ENCODE results near the gene ZNF500. TPM values are rescaled to one million over a fixed set of nuclear protein-coding genes. Genes with fewer than 3 reads are reported as not detected.

ZNF500 gene
- total and polyA plus RNA-seq, 2 experiments from 2014 or later, result 5.8 to 15.3 TPM

DNA sequence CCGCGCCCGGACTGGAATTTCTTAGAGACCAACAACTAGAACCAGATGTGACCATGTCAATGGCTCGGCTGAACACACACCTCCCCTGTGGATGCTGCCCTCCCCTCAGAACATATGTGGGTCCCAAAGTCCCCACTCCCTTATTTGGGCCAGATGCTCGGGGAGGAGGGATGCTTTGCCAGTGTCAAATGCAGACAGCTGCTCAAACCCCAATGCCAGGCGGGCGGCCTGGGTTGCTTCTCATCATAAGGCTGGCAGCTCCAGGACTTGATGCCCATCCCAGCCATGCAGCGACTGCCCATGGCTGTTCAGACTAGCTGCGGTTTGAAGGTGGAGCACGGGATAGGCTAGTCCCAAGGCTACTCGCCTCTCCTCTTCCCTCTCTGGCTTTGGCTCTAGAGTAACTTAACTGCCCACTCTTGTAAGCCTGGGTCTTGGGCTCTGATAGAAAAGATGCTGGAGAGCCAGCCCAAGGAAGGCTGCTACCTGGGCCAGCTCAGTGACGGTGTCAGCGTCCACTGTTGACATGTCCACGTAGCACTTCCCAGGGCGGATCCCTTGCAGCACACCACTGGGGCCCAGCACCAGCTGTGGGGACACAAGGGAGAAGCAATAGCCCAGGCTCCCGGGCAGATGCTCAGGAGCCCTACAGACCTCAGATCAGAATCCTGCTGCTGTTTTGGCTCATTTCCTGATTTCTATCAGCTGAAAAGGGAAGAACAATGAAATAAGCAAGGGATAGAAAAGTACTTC, 46.5 kb upstream of the ZNF500 start:
- no peaks in the 10 kb centered on the region for H3K9me2 ChIP-seq (ENCODE audit: insufficient read depth)
- no peak for TF ChIP-seq ZNF114 (CRISPR knock-in tag; IDR thresholded peaks at IDR 0.05)
- TF ChIP-seq, protein P1, sequence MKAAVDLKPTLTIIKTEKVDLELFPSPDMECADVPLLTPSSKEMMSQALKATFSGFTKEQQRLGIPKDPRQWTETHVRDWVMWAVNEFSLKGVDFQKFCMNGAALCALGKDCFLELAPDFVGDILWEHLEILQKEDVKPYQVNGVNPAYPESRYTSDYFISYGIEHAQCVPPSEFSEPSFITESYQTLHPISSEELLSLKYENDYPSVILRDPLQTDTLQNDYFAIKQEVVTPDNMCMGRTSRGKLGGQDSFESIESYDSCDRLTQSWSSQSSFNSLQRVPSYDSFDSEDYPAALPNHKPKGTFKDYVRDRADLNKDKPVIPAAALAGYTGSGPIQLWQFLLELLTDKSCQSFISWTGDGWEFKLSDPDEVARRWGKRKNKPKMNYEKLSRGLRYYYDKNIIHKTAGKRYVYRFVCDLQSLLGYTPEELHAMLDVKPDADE (IDR thresholded peaks at IDR 0.05), result no peak
- no peak for TF ChIP-seq EZH2 (IDR thresholded peaks at IDR 0.05; ENCODE audit: low read depth, unreplicated experiment)
- TF ChIP-seq EZH2phosphoT487 (IDR thresholded peaks at IDR 0.05; ENCODE audit: unreplicated experiment), result no peak
- TF ChIP-seq CREB1 (CRISPR knock-in tag; IDR thresholded peaks at IDR 0.05; ENCODE audit: low read depth), result no peak
- TF ChIP-seq, protein P2, sequence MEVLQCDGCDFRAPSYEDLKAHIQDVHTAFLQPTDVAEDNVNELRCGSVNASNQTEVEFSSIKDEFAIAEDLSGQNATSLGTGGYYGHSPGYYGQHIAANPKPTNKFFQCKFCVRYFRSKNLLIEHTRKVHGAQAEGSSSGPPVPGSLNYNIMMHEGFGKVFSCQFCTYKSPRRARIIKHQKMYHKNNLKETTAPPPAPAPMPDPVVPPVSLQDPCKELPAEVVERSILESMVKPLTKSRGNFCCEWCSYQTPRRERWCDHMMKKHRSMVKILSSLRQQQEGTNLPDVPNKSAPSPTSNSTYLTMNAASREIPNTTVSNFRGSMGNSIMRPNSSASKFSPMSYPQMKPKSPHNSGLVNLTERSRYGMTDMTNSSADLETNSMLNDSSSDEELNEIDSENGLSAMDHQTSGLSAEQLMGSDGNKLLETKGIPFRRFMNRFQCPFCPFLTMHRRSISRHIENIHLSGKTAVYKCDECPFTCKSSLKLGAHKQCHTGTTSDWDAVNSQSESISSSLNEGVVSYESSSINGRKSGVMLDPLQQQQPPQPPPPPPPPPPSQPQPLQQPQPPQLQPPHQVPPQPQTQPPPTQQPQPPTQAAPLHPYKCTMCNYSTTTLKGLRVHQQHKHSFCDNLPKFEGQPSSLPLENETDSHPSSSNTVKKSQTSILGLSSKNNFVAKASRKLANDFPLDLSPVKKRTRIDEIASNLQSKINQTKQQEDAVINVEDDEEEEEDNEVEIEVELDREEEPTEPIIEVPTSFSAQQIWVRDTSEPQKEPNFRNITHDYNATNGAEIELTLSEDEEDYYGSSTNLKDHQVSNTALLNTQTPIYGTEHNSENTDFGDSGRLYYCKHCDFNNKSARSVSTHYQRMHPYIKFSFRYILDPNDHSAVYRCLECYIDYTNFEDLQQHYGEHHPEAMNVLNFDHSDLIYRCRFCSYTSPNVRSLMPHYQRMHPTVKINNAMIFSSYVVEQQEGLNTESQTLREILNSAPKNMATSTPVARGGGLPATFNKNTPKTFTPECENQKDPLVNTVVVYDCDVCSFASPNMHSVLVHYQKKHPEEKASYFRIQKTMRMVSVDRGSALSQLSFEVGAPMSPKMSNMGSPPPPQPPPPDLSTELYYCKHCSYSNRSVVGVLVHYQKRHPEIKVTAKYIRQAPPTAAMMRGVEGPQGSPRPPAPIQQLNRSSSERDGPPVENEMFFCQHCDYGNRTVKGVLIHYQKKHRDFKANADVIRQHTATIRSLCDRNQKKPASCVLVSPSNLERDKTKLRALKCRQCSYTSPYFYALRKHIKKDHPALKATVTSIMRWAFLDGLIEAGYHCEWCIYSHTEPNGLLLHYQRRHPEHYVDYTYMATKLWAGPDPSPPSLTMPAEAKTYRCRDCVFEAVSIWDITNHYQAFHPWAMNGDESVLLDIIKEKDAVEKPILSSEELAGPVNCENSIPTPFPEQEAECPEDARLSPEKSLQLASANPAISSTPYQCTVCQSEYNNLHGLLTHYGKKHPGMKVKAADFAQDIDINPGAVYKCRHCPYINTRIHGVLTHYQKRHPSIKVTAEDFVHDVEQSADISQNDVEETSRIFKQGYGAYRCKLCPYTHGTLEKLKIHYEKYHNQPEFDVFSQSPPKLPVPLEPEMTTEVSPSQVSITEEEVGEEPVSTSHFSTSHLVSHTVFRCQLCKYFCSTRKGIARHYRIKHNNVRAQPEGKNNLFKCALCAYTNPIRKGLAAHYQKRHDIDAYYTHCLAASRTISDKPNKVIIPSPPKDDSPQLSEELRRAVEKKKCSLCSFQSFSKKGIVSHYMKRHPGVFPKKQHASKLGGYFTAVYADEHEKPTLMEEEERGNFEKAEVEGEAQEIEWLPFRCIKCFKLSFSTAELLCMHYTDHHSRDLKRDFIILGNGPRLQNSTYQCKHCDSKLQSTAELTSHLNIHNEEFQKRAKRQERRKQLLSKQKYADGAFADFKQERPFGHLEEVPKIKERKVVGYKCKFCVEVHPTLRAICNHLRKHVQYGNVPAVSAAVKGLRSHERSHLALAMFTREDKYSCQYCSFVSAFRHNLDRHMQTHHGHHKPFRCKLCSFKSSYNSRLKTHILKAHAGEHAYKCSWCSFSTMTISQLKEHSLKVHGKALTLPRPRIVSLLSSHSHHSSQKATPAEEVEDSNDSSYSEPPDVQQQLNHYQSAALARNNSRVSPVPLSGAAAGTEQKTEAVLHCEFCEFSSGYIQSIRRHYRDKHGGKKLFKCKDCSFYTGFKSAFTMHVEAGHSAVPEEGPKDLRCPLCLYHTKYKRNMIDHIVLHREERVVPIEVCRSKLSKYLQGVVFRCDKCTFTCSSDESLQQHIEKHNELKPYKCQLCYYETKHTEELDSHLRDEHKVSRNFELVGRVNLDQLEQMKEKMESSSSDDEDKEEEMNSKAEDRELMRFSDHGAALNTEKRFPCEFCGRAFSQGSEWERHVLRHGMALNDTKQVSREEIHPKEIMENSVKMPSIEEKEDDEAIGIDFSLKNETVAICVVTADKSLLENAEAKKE (CRISPR knock-in tag; IDR thresholded peaks at IDR 0.05), result no peak
- no peak for TF ChIP-seq STAT1 (IDR thresholded peaks at IDR 0.05; ENCODE audit: unreplicated experiment)
- TF ChIP-seq, protein P3, sequence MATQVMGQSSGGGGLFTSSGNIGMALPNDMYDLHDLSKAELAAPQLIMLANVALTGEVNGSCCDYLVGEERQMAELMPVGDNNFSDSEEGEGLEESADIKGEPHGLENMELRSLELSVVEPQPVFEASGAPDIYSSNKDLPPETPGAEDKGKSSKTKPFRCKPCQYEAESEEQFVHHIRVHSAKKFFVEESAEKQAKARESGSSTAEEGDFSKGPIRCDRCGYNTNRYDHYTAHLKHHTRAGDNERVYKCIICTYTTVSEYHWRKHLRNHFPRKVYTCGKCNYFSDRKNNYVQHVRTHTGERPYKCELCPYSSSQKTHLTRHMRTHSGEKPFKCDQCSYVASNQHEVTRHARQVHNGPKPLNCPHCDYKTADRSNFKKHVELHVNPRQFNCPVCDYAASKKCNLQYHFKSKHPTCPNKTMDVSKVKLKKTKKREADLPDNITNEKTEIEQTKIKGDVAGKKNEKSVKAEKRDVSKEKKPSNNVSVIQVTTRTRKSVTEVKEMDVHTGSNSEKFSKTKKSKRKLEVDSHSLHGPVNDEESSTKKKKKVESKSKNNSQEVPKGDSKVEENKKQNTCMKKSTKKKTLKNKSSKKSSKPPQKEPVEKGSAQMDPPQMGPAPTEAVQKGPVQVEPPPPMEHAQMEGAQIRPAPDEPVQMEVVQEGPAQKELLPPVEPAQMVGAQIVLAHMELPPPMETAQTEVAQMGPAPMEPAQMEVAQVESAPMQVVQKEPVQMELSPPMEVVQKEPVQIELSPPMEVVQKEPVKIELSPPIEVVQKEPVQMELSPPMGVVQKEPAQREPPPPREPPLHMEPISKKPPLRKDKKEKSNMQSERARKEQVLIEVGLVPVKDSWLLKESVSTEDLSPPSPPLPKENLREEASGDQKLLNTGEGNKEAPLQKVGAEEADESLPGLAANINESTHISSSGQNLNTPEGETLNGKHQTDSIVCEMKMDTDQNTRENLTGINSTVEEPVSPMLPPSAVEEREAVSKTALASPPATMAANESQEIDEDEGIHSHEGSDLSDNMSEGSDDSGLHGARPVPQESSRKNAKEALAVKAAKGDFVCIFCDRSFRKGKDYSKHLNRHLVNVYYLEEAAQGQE (IDR thresholded peaks at IDR 0.05; ENCODE audit: unreplicated experiment), result no peak
- TF ChIP-seq POLR2AphosphoS5 (IDR thresholded peaks at IDR 0.05; ENCODE audit: low read depth), result no peak
- no peak for TF ChIP-seq JUNB (IDR thresholded peaks at IDR 0.05; ENCODE audit: unreplicated experiment)
- TF ChIP-seq, protein P4, sequence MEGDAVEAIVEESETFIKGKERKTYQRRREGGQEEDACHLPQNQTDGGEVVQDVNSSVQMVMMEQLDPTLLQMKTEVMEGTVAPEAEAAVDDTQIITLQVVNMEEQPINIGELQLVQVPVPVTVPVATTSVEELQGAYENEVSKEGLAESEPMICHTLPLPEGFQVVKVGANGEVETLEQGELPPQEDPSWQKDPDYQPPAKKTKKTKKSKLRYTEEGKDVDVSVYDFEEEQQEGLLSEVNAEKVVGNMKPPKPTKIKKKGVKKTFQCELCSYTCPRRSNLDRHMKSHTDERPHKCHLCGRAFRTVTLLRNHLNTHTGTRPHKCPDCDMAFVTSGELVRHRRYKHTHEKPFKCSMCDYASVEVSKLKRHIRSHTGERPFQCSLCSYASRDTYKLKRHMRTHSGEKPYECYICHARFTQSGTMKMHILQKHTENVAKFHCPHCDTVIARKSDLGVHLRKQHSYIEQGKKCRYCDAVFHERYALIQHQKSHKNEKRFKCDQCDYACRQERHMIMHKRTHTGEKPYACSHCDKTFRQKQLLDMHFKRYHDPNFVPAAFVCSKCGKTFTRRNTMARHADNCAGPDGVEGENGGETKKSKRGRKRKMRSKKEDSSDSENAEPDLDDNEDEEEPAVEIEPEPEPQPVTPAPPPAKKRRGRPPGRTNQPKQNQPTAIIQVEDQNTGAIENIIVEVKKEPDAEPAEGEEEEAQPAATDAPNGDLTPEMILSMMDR (conservative IDR thresholded peaks at IDR 0.05; ENCODE audit: low read depth in 2 of 2), result no peak
- no peak for TF ChIP-seq NANOG (IDR thresholded peaks at IDR 0.05; ENCODE audit: borderline replicate concordance)
- no peak for TF ChIP-seq ZNF331 (CRISPR knock-in tag; IDR thresholded peaks at IDR 0.05; ENCODE audit: low read depth)
- Mint-ChIP-seq H3K27me3 (ENCODE audit: insufficient read depth, low read depth, poor library complexity) (peaks cover 7% of the 10 kb centered on the region), H3K4me1 (no peaks in the 10 kb centered on the region), H3K4me3 (no peak overlapping the region), H3K36me3 (ENCODE audit: low read depth) (peaks cover 81% of the 10 kb centered on the region), H3K27ac (no peak overlapping the region), H3K9me3 (no peaks in the 10 kb centered on the region)
- H3K4me2 ChIP-seq, result no peak overlapping the region
- no peak overlapping the region for H3K27ac ChIP-seq (ENCODE audit: low read depth)
- H3K36me3 ChIP-seq (ENCODE audit: insufficient read depth), result peaks cover 34% of the 10 kb centered on the region
- ATAC-seq (no peak), DNase-seq (ENCODE audit: low spot score) (no peak)
- no peaks in the 10 kb centered on the region for H3K4me1 ChIP-seq (ENCODE audit: insufficient read depth)
- H2AFZ ChIP-seq, result no peak overlapping the region
- H4K20me1 ChIP-seq (replicated peaks; ENCODE audit: insufficient read depth), result no peaks in the 10 kb centered on the region
- no peaks in the 10 kb centered on the region for H3K27me3 ChIP-seq (ENCODE audit: insufficient read depth)
- 0 out of 2 replicates have a peak, but pooled peaks cover 3% of the 10 kb centered on the region for H3K79me2 ChIP-seq (replicated peaks; ENCODE audit: insufficient read depth)
- H3K4me3 ChIP-seq, result no peak overlapping the region
- H3F3A ChIP-seq (replicated peaks; ENCODE audit: low read depth), result 0 out of 2 replicates have a peak, but pooled peaks cover 12% of the 10 kb centered on the region

Measured in GM23338 (cell line).